Measurements from ENCODE around the gene UPK1A. TPM values are rescaled to one million over a fixed set of nuclear protein-coding genes. Genes with fewer than 3 reads are reported as not detected.

The UPK1A gene
- total and polyA plus RNA-seq, 9 of the 15 experiments (the other 6 are each of a cell fraction or from before 2014, with no cell fraction given): 0.06 to 0.13 TPM; not detected in 7

DNA sequence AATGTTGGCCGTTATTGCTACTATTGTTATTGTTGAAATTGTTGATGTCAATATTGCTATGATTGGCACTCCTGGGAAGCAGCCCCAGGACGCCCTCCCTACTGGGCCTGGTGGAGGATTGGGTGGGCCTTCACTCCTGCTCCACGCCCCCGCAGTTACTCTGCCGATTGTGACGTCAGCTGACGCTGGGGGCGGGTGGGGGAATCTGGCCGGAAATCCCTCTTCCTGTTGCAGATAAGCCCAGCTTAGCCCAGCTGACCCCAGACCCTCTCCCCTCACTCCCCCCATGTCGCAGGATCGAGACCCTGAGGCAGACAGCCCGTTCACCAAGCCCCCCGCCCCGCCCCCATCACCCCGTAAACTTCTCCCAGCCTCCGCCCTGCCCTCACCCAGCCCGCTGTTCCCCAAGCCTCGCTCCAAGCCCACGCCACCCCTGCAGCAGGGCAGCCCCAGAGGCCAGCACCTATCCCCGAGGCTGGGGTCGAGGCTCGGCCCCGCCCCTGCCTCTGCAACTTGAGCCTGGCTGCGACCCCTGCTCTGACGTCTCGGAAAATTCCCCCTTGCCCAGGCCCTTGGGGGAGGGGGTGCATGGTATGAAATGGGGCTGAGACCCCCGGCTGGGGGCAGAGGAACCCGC, 24.7 kb upstream of the UPK1A start, which contains the start of gene ETV2 (continued):
- TF ChIP-seq, protein P1, sequence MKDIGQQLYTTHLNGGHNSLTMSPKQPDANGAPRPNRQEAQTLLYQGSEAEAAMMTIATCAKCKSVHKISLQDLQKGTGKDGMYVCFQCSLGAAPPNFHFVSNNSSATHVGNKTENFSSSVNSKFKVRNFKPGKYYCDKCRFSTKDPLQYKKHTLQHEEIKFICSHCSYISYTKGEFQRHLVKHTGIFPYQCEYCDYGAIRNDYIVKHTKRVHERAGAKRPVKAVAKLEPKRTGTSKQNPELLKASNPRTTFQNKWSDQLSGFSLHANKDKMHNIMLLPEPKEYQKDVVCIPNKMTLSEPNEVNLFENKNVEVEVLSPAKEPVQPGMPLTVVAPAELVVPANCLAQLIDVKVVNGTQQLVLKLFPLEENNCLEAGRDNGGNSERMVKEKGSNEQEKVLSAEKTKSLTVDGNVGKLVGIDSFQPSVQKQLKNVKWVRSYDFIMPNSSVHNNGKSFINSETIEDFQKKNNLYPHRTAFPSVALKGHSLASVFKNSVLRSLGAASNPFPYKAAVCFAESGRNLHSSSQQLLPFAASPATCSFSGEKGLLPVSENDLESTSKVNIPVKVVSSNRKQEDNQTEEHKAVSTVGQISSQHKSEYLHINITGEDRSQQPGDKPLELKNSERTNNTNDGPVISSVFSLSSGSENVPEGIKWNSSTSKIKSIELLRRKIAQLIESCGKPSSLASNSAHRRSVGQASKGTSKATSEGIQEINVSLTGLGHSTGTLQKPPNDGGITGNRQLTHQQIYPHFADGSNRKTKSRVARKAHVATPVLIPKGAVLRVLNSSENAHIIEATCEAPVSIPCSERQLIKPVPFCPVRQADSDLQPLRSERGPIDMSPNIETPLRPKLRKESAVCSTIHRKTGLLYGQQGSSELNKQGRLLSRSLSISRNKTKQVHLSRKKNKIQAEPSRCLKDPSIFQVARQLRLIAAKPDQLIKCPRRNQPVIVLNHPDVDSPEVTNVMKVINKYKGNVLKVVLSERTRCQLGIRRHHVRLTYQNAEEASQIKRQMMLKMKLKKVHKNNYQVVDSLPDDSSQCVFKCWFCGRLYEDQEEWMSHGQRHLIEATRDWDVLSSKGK (CRISPR knock-in tag; IDR thresholded peaks at IDR 0.05): no peak
- TF ChIP-seq MYBL2 (IDR thresholded peaks at IDR 0.05; ENCODE audit: low read depth) (no peak), MYBL2 (CRISPR knock-in tag; IDR thresholded peaks at IDR 0.05; ENCODE audit: borderline replicate concordance) (no peak), ZNF668 (CRISPR knock-in tag; IDR thresholded peaks at IDR 0.05) (no peak), ZNF408 (CRISPR knock-in tag; IDR thresholded peaks at IDR 0.05; ENCODE audit: low read depth) (no peak), RCOR1 (IDR thresholded peaks at IDR 0.05; ENCODE audit: borderline replicate concordance in 1 of 2, low read depth in 2 of 2, low read length in 2 of 2) (peak in 1 of 2 experiments; percentile 5; a peak in 1 of 4 replicates), KAT7 (CRISPR knock-in tag; IDR thresholded peaks at IDR 0.05; ENCODE audit: borderline replicate concordance) (no peak; the same call in 1 of the 2 replicates), TEAD2 (tag; IDR thresholded peaks at IDR 0.05) (no peak), NR2C2 (CRISPR knock-in tag; IDR thresholded peaks at IDR 0.05) (no peak), NR2C2 (tag; IDR thresholded peaks at IDR 0.05) (peak; percentile 46), ZNF444 (CRISPR knock-in tag; IDR thresholded peaks at IDR 0.05) (no peak)
- TF ChIP-seq, protein P2, sequence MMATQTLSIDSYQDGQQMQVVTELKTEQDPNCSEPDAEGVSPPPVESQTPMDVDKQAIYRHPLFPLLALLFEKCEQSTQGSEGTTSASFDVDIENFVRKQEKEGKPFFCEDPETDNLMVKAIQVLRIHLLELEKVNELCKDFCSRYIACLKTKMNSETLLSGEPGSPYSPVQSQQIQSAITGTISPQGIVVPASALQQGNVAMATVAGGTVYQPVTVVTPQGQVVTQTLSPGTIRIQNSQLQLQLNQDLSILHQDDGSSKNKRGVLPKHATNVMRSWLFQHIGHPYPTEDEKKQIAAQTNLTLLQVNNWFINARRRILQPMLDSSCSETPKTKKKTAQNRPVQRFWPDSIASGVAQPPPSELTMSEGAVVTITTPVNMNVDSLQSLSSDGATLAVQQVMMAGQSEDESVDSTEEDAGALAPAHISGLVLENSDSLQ (IDR thresholded peaks at IDR 0.05): peak; percentile 95
- TF ChIP-seq, protein P3, sequence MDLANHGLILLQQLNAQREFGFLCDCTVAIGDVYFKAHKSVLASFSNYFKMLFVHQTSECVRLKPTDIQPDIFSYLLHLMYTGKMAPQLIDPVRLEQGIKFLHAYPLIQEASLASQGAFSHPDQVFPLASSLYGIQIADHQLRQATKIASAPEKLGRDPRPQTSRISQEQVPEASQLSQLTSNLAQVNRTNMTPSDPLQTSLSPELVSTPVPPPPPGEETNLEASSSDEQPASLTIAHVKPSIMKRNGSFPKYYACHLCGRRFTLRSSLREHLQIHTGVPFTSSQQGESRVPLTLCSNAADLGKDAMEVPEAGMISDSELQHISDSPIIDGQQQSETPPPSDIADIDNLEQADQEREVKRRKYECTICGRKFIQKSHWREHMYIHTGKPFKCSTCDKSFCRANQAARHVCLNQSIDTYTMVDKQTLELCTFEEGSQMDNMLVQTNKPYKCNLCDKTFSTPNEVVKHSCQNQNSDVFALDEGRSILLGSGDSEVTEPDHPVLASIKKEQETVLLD (IDR thresholded peaks at IDR 0.05): no peak

All from K562 (cell line).